Lower leg skin (tissue), 4 donors: ENCODE results near the gene CFAP52. TPM values are rescaled to one million over a fixed set of nuclear protein-coding genes. Genes with fewer than 3 reads are reported as not detected.
"Not testable (repeated sequence)": the region's sequence is repeated elsewhere in the genome, so short reads cannot be mapped to it uniquely, and the experiment has no call there.

Experiments used
- DNase-seq, 2 donors: peaks; one replicate each; pipeline ENCODE4 v3.0.0-alpha.2; 2019; ENCODE audit warnings: low spot score in 2 of 2
- H3K4me3 ChIP-seq: fragments of 200-600 bp; sonication (generic); 2 replicates; pipeline ENCODE4 v1.5.1; 2017; ENCODE audit warnings: mild to moderate bottlenecking, low read depth; ENCODE audit not compliant: poor library complexity, severe bottlenecking
- CTCF ChIP-seq, 3 donors: fragments of 450-650 bp; IDR thresholded peaks; one replicate each; pipeline ENCODE4 v1.5.1; 2016; ENCODE audit warnings: antibody characterized with exemption in 3 of 3, mild to moderate bottlenecking in 3 of 3, moderate library complexity in 2 of 3
- POLR2A ChIP-seq, 2 donors: fragments of 450-650 bp; IDR thresholded peaks; one replicate each; pipeline ENCODE4 v1.6.1; 2016 to 2017; ENCODE audit warnings: antibody characterized with exemption in 2 of 2, mild to moderate bottlenecking in 1 of 2, moderate library complexity in 1 of 2
- WGBS, 2 donors: methylation state at CpG; one replicate each; pipeline ENCODE4 v1.1.5; 2018; 5-methylcytosine and 5-hydroxymethylcytosine counted together
- intact Hi-C: fragments of 100-400 bp; cut with DNase I; formaldehyde crosslinking; loops from one replicate; pipeline ENCODE4 v1.15.0; 2023; ENCODE audit warnings: low total_unique reads
- total RNA-seq, 4 donors: library from RNA; depleted of rRNA; stranded (reverse); fragments of >200 nt; gene quantifications; one replicate each; pipeline ENCODE4 v1.1.0, GENCODE V29; 2016

The CFAP52 gene
- total RNA-seq, 4 donors from 2014 or later = 0.29 TPM; not detected in 3

GRCh38 chr17:9606453-9606852 is 30.0 kb downstream of the CFAP52 start:
- no peak for DNase-seq
- TF ChIP-seq POLR2A (IDR thresholded peaks at IDR 0.05) = no peak
- TF ChIP-seq CTCF (IDR thresholded peaks at IDR 0.05) = no peak
- 82 to 83% methylated on average over 6 of the region's 6 CpGs for WGBS, 2 donors
- H3K4me3 ChIP-seq = no peak overlapping the region
- intact Hi-C loops = no loop called here

GRCh38 chr17:9607058-9607457 is 30.6 kb downstream of the CFAP52 start:
- DNase-seq, intact Hi-C loops, H3K4me3 ChIP-seq: not testable (repeated sequence)
- 68 to 74% methylated on average over 5 of the region's 5 CpGs for WGBS, 2 donors

DNA sequence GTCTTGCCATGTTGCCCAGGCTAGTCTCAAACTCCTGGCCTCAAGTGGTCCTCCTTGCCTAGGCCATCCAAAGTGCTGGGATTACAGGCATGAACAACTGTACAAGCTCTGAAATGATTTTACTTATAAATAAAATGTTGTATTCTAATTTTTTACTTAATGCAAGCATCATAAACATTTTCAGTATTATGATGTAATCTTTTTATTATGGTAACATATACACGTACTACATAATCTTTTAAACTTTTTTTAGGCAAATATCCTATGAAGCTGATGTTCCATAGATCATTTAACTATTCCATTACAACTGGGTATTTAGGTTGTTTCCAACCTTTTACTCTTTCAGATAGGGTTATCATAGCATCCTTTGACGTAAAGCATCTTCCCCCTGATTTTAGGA is 35.1 kb downstream of the CFAP52 start:
- intact Hi-C loops = no loop called here
- no peak overlapping the region for H3K4me3 ChIP-seq
- WGBS, 2 donors = 62 to 71% methylated on average over 2 of the region's 2 CpGs
- TF ChIP-seq CTCF (IDR thresholded peaks at IDR 0.05) (no peak), POLR2A (IDR thresholded peaks at IDR 0.05) (no peak)
- DNase-seq = no peak

- WGBS, 2 donors = 73 to 77% methylated on average over 9 of the region's 9 CpGs
- TF ChIP-seq CTCF (IDR thresholded peaks at IDR 0.05) (no peak), POLR2A (IDR thresholded peaks at IDR 0.05) (no peak)
- intact Hi-C loops = no loop called here
- no peak overlapping the region for H3K4me3 ChIP-seq
- no peak for DNase-seq
These were observed 35.6 kb downstream of the CFAP52 start for GRCh38 chr17:9612006-9612405.

DNA sequence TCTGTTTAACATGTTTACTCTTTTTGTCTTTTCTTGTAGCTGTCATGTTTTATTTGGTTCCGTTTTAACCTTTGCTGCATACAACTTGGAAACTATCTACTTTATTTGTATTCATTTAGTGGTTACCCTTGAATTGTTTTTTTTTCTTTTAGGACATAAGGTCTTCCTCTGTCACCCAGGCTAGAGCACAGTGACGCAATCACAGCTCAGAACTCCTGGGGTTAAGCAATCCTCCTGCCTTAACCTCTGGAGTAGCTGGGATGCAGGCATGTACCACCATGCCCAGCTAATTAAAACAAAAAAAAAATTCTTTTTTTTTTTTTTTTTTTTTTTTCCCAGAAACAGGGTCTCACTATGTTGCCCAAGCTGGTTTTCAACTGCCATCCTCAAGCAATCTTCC is 39.0 kb downstream of the CFAP52 start:
- no peak overlapping the region for H3K4me3 ChIP-seq
- WGBS, 2 donors = 47 to 74% methylated on average over 2 of the region's 2 CpGs
- no peak for DNase-seq
- no peak for TF ChIP-seq POLR2A (IDR thresholded peaks at IDR 0.05)
- no peak for TF ChIP-seq CTCF (IDR thresholded peaks at IDR 0.05)
- intact Hi-C loops = no loop called here

DNA sequence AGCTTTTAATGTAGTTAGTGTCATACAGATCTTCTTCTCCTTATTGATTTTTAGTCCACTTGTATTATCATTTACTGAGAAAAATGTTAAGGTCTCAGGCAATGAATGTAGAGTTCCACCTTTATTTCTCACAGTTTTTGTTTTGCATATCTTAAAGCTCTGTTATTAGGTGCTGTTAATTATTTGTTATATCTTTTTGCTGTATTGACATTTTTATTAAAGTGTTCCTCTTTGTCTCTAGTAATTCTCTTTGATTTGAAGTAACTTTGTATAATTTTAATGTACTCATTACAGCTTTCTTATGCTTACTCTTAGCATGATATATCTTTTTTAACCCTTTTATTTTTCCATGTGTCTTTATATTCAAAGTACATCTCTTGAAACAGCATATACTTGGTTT is 46.5 kb downstream of the CFAP52 start:
- TF ChIP-seq CTCF (IDR thresholded peaks at IDR 0.05) = no peak
- TF ChIP-seq POLR2A (IDR thresholded peaks at IDR 0.05) = no peak
- DNase-seq = no peak
- H3K4me3 ChIP-seq = no peak overlapping the region
- intact Hi-C loops = no loop called here
